NCI-H748 (cell line): ENCODE data around the gene SPART.

ENCODE experiments used
- DNase-seq: peaks from one replicate; lab custom pipeline; 2025; ENCODE audit not compliant: unreplicated experiment; lab: John Stamatoyannopoulos, UW

SPART gene

GRCh38 chr13:36346222-36347083 lies at the start of gene SPART:
SPART (minus strand) TSS chr13:36346394; CDS start chr13:36335830, 10,564 bp downstream.
- peak; percentile 95 for DNase-seq

GRCh38 chr13:36395280-36395679 lies 49.1 kb upstream of the SPART start:
- DNase-seq, result peak; percentile 14

- no peak for DNase-seq
Measured at GRCh38 chr13:36385489-36385888, 39.3 kb upstream of the SPART start.

- no peak for DNase-seq
Measured at GRCh38 chr13:36382030-36382429, 35.8 kb upstream of the SPART start.

- DNase-seq, result no peak
Measured at GRCh38 chr13:36377826-36378468, 31.8 kb upstream of the SPART start.

- no peak for DNase-seq
Measured at GRCh38 chr13:36374063-36374462, 27.9 kb upstream of the SPART start.

GRCh38 chr13:36371185-36371584 lies 25.0 kb upstream of the SPART start:
- no peak for DNase-seq

GRCh38 chr13:36370108-36370429 lies 23.9 kb upstream of the SPART start:
- DNase-seq, result no peak

GRCh38 chr13:36369268-36370107 lies 23.3 kb upstream of the SPART start:
- DNase-seq, result no peak

GRCh38 chr13:36366031-36366430 lies 19.8 kb upstream of the SPART start:
- DNase-seq, result no peak

GRCh38 chr13:36363366-36363863 lies 17.2 kb upstream of the SPART start:
- no peak for DNase-seq

GRCh38 chr13:36362914-36363313 lies 16.7 kb upstream of the SPART start:
- no peak for DNase-seq

GRCh38 chr13:36362251-36362650 lies 16.1 kb upstream of the SPART start:
- no peak for DNase-seq

GRCh38 chr13:36360903-36361302 lies 14.7 kb upstream of the SPART start:
- no peak for DNase-seq

- DNase-seq, result no peak
Measured at GRCh38 chr13:36359301-36359950, 13.2 kb upstream of the SPART start.

GRCh38 chr13:36358175-36358718 lies 12.1 kb upstream of the SPART start:
- no peak for DNase-seq

GRCh38 chr13:36357692-36358091 lies 11.5 kb upstream of the SPART start:
- DNase-seq, result no peak

GRCh38 chr13:36357231-36357630 lies 11.0 kb upstream of the SPART start:
- no peak for DNase-seq

- peak; percentile 51 for DNase-seq
Measured at GRCh38 chr13:36356058-36356457, 9.9 kb upstream of the SPART start.

GRCh38 chr13:36355632-36356031 lies 9.4 kb upstream of the SPART start:
- no peak for DNase-seq
